K562 (cell line): Measurements from ENCODE around the gene TMTC2.

Experiments used
- CTCF ChIP-seq, 3 experiments: IDR thresholded peaks in 2 of 3; conservative IDR thresholded peaks in 1 of 3; 2 replicates each; pipeline ENCODE4 v1.5.1; 2011 to 2012; ENCODE audit warnings: low read length in 3 of 3, mild to moderate bottlenecking in 3 of 3, control low read depth in 2 of 3, improper control_type of control experiment in 1 of 3, inconsistent platforms in 1 of 3, low read depth in 1 of 3, mixed read lengths in 1 of 3, moderate library complexity in 1 of 3; ENCODE audit not compliant: insufficient read depth in 2 of 3
- MXI1 ChIP-seq: IDR thresholded peaks from 2 replicates; pipeline ENCODE4 v1.6.1; 2011; ENCODE audit warnings: low read depth, mild to moderate bottlenecking, improper control_type of control experiment, low read length
- PTBP1 ChIP-seq: fragments of 200-400 bp; formaldehyde crosslinking; IDR thresholded peaks from 2 replicates; pipeline ENCODE4 v1.6.1; 2017; ENCODE audit warnings: low read depth, low read length
- THRAP3 ChIP-seq: fragments of 450-650 bp; IDR thresholded peaks from 2 replicates; pipeline ENCODE4 v1.6.1; 2016; ENCODE audit warnings: mild to moderate bottlenecking, inconsistent platforms, borderline replicate concordance
- ZSCAN29 ChIP-seq: fragments of 450-650 bp; IDR thresholded peaks from 2 replicates; pipeline ENCODE4 v1.6.1; 2017
- TF ChIP-seq, protein P1 (sequence below): fragments of 250-450 bp; sonication (Bioruptor Pico); IDR thresholded peaks from 2 replicates; pipeline ENCODE4 v1.5.0; 2020; ENCODE audit warnings: mild to moderate bottlenecking, borderline replicate concordance

DNA sequence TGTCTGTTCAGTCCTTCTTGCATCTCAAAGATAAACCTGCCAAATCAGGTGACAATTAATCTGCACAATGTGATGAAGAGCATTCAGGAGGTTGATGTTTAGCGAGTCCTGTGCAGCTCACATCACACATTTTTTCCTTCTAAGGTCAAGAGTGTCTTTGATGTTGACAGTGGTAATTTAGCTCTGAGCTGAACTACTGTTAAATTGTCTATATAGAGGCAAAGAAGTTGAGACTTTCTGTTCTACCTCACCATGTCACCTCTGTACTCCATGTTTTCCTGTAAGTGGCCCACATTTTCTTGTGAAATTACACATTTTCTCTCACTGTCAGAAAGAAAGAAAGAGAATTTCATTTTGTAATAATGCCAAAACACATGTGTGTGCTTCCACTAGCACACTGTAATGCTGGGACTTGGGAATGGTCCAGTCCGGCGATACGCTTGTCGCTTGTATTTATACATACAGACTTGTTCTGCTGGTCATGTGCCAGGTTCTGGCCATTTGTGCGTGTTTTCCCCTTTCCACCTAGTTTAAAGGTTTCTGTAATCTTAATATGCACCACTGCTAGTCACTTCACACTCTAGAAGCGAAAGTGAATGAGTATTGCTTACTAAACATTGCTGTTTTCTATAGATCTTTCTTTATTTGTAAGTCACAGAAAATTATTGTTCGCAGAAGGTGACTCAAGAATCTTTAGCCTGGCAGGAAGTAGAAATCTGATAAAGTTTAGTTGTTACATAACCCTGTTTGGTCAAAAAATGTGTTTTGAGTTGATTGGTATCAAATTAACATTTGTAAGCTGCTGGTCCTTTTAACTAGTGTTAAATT lies 328.9 kb downstream of the TMTC2 start:
- no peak for TF ChIP-seq THRAP3
- no peak for TF ChIP-seq MXI1
- TF ChIP-seq CTCF (IDR thresholded peaks at IDR 0.05 in 2 of 3, conservative IDR thresholded peaks at IDR 0.05 in 1 of 3; ENCODE audit: insufficient read depth in 2 of 3, low read depth in 1 of 3, low read length in 3 of 3) = no peak
- TF ChIP-seq, protein P1, sequence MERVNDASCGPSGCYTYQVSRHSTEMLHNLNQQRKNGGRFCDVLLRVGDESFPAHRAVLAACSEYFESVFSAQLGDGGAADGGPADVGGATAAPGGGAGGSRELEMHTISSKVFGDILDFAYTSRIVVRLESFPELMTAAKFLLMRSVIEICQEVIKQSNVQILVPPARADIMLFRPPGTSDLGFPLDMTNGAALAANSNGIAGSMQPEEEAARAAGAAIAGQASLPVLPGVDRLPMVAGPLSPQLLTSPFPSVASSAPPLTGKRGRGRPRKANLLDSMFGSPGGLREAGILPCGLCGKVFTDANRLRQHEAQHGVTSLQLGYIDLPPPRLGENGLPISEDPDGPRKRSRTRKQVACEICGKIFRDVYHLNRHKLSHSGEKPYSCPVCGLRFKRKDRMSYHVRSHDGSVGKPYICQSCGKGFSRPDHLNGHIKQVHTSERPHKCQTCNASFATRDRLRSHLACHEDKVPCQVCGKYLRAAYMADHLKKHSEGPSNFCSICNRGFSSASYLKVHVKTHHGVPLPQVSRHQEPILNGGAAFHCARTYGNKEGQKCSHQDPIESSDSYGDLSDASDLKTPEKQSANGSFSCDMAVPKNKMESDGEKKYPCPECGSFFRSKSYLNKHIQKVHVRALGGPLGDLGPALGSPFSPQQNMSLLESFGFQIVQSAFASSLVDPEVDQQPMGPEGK (CRISPR knock-in tag) = no peak
- TF ChIP-seq PTBP1 = no peak
- TF ChIP-seq ZSCAN29 = no peak
